CD4-positive, CD25-positive, alpha-beta regulatory T cell (primary cell): Measurements from ENCODE around the gene GID8. TPM values are rescaled to one million over a fixed set of nuclear protein-coding genes. Genes with fewer than 3 reads are reported as not detected.

ENCODE experiments used
- ATAC-seq, 2 donors: fragments of 150-1000 bp; cut with Tn5 transposase; one replicate each; pipeline ENCODE4 v1.10.0; 2021; ENCODE audit warnings: low read depth in 2 of 2, moderate number of reproducible peaks in 2 of 2, moderate library complexity in 1 of 2
- DNase-seq, 3 donors: peaks; one replicate each; pipeline versions ENCODE4 v3.0.0 to v3.0.0-alpha.2; 2012 to 2022; ENCODE audit warnings: mixed read lengths in 1 of 3
- H3K27ac ChIP-seq: one replicate; pipeline ENCODE4 v1.7.0; 2013; ENCODE audit warnings: mild to moderate bottlenecking, low read length; ENCODE audit not compliant: insufficient read depth, poor library complexity, severe bottlenecking
- H3K27me3 ChIP-seq: one replicate; pipeline ENCODE4 v1.7.0; 2013; ENCODE audit warnings: low read length; ENCODE audit not compliant: control insufficient read depth, insufficient read depth
- H3K36me3 ChIP-seq: one replicate; pipeline ENCODE4 v1.7.0; 2013; ENCODE audit warnings: mild to moderate bottlenecking, low read length, moderate library complexity; ENCODE audit not compliant: control insufficient read depth, insufficient read depth
- H3K4me1 ChIP-seq: 2 replicates; pipeline ENCODE4 v1.7.0; 2013; ENCODE audit warnings: mild to moderate bottlenecking, low read length; ENCODE audit not compliant: insufficient read depth, control insufficient read depth, poor library complexity, severe bottlenecking
- H3K4me3 ChIP-seq: one replicate; pipeline ENCODE4 v1.7.0; 2013; ENCODE audit warnings: low read depth, mild to moderate bottlenecking, low read length, moderate library complexity
- H3K9me3 ChIP-seq, 2 experiments: 1 replicate in 1 of 2; 2 replicates in 1 of 2; pipeline ENCODE4 v1.7.0; 2013; ENCODE audit warnings: low read length in 2 of 2, mild to moderate bottlenecking in 1 of 2, moderate library complexity in 1 of 2; ENCODE audit not compliant: control insufficient read depth in 2 of 2
- H3K27ac Mint-ChIP-seq, 3 donors: one replicate each; pipeline ENCODE4 v1.8.0; 2020 to 2022; ENCODE audit warnings: mild to moderate bottlenecking in 3 of 3, mixed read lengths in 3 of 3, moderate library complexity in 2 of 3
- H3K27me3 Mint-ChIP-seq: one replicate; pipeline ENCODE4 v1.8.0; 2022; ENCODE audit warnings: mild to moderate bottlenecking, mixed read lengths
- H3K36me3 Mint-ChIP-seq: one replicate; pipeline ENCODE4 v1.8.0; 2020; ENCODE audit warnings: mixed read lengths
- H3K4me1 Mint-ChIP-seq, 4 donors: one replicate each; pipeline ENCODE4 v1.8.0; 2020 to 2022; ENCODE audit warnings: mixed read lengths in 4 of 4, mild to moderate bottlenecking in 1 of 4
- H3K4me3 Mint-ChIP-seq, 4 donors: one replicate each; pipeline ENCODE4 v1.8.0; 2020 to 2022; ENCODE audit warnings: mild to moderate bottlenecking in 4 of 4, mixed read lengths in 4 of 4, moderate library complexity in 3 of 4
- H3K9me3 Mint-ChIP-seq, 7 donors: one replicate each; pipeline ENCODE4 v1.8.0; 2020 to 2022; ENCODE audit warnings: mixed read lengths in 7 of 7, mild to moderate bottlenecking in 3 of 7, moderate library complexity in 2 of 7
- polyA plus RNA-seq, 4 donors: library from polyadenylated mRNA; unstranded; fragments of 300-500 nt; fragmentation: Illumina TruSeq; gene quantifications; one replicate each; pipeline ENCODE4 v1.2.3, GENCODE V29; 2021
- total RNA-seq: library from RNA; stranded (reverse); gene quantifications from one replicate; pipeline ENCODE4 v1.2.3, GENCODE V29; 2022

The GID8 gene
- total and polyA plus RNA-seq, 5 donors from 2014 or later: 15.5 to 31.9 (median 17.8) TPM

DNA sequence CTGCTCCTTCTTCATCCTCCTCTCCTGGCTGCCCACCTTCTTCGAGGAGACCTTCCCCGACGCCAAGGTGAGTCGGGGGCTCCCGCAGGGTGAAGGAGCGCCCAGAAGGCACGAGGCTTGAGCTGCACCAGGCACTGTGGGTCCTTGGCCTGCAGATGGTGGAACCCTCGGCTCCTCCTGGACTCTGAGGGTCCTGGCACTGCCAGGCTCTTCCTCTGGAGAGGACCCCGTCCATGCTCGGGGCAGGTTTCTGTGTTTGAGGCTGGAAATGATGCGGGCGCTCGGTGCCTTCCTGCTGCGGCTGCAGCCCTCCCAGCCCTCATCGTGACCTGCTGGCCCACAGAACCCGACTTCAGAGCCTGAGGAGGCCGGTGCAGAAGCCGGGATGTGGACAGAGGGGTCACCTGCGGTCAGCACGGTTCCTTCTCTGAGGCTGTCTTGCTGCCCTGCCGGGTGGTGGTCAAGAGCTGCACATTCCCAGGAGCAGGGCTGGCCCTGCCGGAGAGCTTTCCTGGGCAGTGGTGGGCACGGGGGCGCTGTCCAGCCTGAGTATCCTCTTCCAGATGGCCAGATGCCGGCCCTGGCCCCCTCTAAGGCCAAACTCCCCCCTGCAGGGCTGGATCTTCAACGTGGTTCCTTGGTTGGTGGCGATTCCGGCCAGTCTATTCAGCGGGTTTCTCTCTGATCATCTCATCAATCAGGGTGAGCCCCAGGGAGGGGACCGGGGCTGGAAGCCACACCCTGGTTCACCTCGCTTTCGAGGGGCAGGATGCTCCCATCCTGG lies 25.9 kb downstream of the GID8 start:
- Histone ChIP-seq H3K9me3 (no peaks in the 10 kb centered on the region), H3K27ac (no peak overlapping the region), H3K27me3 (no peaks in the 10 kb centered on the region), H3K4me1 (peaks cover 2% of the 10 kb centered on the region), H3K4me3 (no peak overlapping the region), H3K36me3 (no peaks in the 10 kb centered on the region)
- H3K36me3 Mint-ChIP-seq: no peaks in the 10 kb centered on the region
- H3K4me1 Mint-ChIP-seq: peaks cover 0 to 9% (median 0%) of the 10 kb centered on the region in 4 donors
- no peaks in the 10 kb centered on the region for H3K9me3 Mint-ChIP-seq
- ATAC-seq (no peak), DNase-seq (no peak)
- no peaks in the 10 kb centered on the region for H3K27me3 Mint-ChIP-seq
- peak overlapping the region in 1 of 3 donors; percentile 42 for H3K27ac Mint-ChIP-seq
- no peak overlapping the region for H3K4me3 Mint-ChIP-seq

DNA sequence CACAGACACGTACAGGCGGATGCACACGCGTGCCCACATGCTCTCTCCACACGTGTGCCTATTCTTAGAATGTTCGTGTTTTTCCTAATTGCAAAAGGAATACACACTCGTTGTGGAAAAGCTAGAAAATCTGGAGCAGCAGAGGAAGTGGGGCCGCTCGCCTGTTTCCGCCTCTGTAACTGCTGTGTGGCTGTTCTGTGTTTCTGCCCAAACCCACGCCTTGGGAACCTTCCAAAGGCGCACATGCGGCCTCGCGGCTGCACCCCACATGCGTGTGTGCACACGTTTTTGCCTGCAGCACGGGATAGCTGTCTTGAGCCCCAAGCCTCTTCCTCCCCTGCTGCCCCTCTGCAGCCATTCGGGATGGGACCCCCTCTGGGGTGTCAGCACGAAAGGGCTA lies 26.8 kb downstream of the GID8 start:
- Mint-ChIP-seq H3K27ac (no peak overlapping the region), H3K27me3 (no peaks in the 10 kb centered on the region), H3K36me3 (no peaks in the 10 kb centered on the region), H3K9me3 (no peaks in the 10 kb centered on the region), H3K4me3 (no peak overlapping the region), H3K4me1 (peaks cover 0 to 4% (median 0%) of the 10 kb centered on the region in 4 donors)
- Histone ChIP-seq H3K27ac (no peak overlapping the region), H3K36me3 (no peaks in the 10 kb centered on the region), H3K9me3 (no peaks in the 10 kb centered on the region), H3K27me3 (no peaks in the 10 kb centered on the region), H3K4me1 (no peaks in the 10 kb centered on the region), H3K4me3 (no peak overlapping the region)
- ATAC-seq (no peak), DNase-seq (no peak)

DNA sequence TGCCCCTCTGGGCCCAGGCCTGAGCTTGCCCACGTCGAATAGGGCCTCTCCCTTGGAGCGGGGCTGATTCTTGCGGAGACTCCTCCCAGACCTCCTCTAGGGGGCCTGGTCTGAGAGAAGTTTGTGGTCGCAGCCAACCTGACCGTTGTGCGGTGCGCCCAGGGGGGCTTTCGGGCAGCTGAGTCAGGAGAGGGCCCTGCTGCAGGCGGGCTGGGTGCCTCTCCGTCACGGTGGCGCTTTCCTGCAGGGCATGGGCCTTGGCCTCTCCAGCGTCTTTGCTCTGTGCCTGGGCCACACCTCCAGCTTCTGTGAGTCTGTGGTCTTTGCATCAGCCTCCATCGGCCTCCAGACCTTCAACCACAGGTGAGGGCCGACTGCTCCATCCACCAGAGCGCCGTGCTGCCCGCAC lies 27.4 kb downstream of the GID8 start:
- no peaks in the 10 kb centered on the region for H3K36me3 Mint-ChIP-seq
- no peaks in the 10 kb centered on the region for H3K4me1 ChIP-seq
- no peaks in the 10 kb centered on the region for H3K4me1 Mint-ChIP-seq
- no peaks in the 10 kb centered on the region for H3K36me3 ChIP-seq
- peaks cover 4% of the 10 kb centered on the region for H3K27me3 Mint-ChIP-seq
- H3K27me3 ChIP-seq: no peaks in the 10 kb centered on the region
- no peaks in the 10 kb centered on the region for H3K9me3 ChIP-seq
- H3K4me3 ChIP-seq: no peak overlapping the region
- DNase-seq (no peak), ATAC-seq (no peak)
- no peak overlapping the region for H3K4me3 Mint-ChIP-seq
- H3K27ac Mint-ChIP-seq: no peak overlapping the region
- H3K9me3 Mint-ChIP-seq: no peaks in the 10 kb centered on the region
- no peak overlapping the region for H3K27ac ChIP-seq

DNA sequence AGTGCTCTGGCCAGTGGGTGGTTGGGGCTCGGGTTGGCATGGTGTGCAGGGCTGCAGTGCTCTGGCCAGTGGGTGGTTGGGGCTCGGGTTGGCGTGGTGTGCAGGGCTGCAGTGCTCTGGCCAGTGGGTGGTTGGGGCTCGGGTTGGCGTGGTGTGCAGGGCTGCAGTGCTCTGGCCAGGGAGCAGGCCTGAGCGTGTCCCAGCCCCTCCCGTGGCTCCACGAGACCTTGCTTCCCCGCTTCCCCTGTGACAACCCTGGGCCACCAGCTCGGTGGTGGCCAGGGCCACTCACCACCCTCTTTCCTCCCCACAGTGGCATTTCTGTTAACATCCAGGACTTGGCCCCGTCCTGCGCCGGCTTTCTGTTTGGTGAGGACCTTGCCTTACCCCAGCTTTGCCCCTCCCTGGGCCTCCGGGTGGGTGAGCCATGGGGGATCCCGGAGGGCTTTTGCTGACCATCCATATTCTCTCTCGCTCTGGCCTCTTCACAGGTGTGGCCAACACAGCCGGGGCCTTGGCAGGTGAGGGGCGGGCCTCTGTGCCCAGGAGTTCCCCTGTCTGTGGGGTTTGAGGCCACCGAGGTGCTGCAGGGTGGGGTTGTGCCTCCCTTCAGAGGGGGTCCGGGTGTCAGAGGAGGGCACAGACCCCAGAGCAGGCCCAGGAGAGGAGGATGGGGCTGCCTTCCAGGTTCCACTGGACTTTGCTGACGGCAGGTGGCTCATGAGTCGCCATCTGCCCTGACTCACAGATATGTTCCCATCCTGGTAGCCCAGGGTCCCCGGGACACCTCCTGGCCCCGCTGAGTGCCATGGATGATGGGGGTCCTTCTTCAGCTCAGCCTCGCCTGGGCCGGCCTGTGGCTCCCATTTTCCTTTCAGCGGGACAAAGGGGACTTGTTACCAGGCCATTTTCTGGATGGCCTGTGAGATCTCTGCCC lies 28.5 kb downstream of the GID8 start:
- Mint-ChIP-seq H3K27ac (no peak overlapping the region), H3K27me3 (peaks cover 4% of the 10 kb centered on the region), H3K36me3 (no peaks in the 10 kb centered on the region), H3K9me3 (no peaks in the 10 kb centered on the region), H3K4me3 (no peak overlapping the region), H3K4me1 (peaks cover 2 to 4% (median 3%) of the 10 kb centered on the region in 4 donors)
- H3K9me3 ChIP-seq: no peaks in the 10 kb centered on the region
- H3K27ac ChIP-seq: no peak overlapping the region
- no peaks in the 10 kb centered on the region for H3K27me3 ChIP-seq
- no peaks in the 10 kb centered on the region for H3K4me1 ChIP-seq
- H3K4me3 ChIP-seq: no peak overlapping the region
- ATAC-seq: no peak
- no peaks in the 10 kb centered on the region for H3K36me3 ChIP-seq
- no peak for DNase-seq

DNA sequence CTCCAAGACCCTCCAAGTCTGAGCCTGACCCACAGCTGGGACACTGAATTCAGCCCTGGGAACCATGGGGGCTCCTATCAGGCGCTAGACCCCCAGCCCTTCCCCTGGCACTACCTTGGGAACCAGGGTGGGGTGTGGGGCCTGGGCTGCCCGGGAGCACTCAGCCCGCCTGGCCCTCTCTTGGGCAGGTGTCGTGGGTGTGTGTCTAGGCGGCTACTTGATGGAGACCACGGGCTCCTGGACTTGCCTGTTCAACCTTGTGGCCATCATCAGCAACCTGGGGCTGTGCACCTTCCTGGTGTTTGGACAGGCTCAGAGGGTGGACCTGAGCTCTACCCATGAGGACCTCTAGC lies 29.2 kb downstream of the GID8 start:
- Histone ChIP-seq H3K36me3 (no peaks in the 10 kb centered on the region), H3K27me3 (no peaks in the 10 kb centered on the region), H3K9me3 (no peaks in the 10 kb centered on the region), H3K27ac (no peak overlapping the region), H3K4me3 (no peak overlapping the region), H3K4me1 (peaks cover under 1% of the 10 kb centered on the region)
- Mint-ChIP-seq H3K9me3 (no peaks in the 10 kb centered on the region), H3K4me3 (no peak overlapping the region), H3K27me3 (peaks cover 5% of the 10 kb centered on the region), H3K36me3 (no peaks in the 10 kb centered on the region), H3K4me1 (peaks cover 9 to 10% (median 9%) of the 10 kb centered on the region in 4 donors), H3K27ac (no peak overlapping the region)
- ATAC-seq (no peak), DNase-seq (no peak)

DNA sequence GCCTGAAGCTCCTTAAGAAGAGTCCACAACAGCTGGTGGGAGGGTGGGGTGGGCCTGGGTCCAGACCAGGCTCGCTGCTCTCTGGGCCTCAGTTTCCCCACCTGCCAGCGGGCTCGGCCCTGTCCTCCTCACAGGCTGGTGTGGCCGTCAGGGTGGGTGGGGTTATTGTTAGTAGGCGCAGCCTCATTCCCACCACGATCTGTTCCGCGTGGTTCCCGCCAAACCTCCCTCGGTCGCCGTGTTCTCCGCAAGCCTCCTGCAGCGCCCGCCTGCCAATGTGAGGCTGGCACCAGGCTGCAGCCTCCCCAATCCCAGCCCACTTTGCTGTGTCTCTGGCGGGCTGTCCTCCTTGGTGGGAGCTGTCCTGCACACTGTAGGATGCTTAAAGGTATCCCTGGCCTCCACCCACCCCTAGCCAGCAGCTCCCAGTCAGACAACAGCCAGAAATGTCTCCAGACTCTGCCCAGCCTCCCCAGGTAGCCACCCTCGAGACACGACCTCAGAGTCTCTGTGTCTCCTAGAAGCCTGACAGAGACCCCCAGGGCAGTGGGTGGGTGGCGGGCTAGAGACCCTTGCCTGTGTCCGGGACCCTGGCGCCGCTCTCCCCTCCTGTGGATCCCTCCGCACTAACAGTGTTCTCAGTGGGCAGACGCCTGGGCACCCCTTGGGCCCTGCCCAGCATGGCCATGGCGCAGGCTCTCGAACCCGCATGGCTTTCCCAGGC lies 29.8 kb downstream of the GID8 start:
- H3K27ac ChIP-seq: no peak overlapping the region
- Mint-ChIP-seq H3K9me3 (no peaks in the 10 kb centered on the region), H3K4me3 (no peak overlapping the region), H3K27ac (no peak overlapping the region), H3K27me3 (peaks cover 11% of the 10 kb centered on the region), H3K36me3 (no peaks in the 10 kb centered on the region), H3K4me1 (peaks cover 10 to 16% (median 13%) of the 10 kb centered on the region in 4 donors)
- DNase-seq (no peak), ATAC-seq (no peak)
- no peaks in the 10 kb centered on the region for H3K36me3 ChIP-seq
- H3K9me3 ChIP-seq: no peaks in the 10 kb centered on the region
- H3K4me3 ChIP-seq: no peak overlapping the region
- peaks cover 7% of the 10 kb centered on the region for H3K4me1 ChIP-seq
- H3K27me3 ChIP-seq: no peaks in the 10 kb centered on the region

DNA sequence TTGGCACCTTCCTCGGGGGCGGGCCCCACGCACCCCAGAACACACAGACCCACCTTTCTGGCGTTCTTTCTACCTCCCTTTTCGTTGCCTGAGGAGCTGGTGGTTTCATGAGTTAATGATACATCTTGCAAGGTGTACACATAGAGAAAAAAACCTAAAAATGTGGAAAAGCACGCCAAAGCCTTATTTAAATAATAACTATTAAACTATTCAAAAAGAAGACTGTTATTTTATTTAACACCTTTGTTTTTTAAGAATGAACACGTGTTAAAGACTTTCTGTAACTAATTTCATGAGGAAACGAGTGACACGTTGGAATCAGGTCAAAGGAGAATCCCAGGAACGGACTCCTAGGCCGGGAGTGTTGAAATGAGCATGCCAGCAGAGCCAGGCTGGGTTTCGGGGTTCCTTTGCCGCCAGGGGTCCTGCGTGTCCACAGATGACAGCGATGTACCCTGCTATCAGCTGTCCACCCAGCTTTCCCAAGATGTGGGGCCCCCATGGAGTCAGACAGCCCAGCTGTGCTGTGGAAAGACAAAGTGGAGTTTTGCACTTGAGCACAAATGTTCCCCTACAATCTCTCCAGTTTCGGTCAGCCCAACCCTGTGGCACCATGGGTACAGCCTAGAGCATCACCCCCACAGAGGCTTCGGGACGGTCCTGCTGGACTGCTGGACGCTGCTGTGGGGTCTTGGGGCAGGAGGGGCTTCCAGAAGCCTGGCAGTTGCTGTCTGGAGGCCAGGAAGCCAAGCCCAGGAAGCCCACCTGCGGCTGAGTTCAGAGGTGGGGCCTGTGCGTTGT lies 30.6 kb downstream of the GID8 start:
- Mint-ChIP-seq H3K4me1 (peaks cover 10 to 20% (median 14%) of the 10 kb centered on the region in 4 donors), H3K27me3 (peaks cover 17% of the 10 kb centered on the region), H3K27ac (no peak overlapping the region), H3K9me3 (no peaks in the 10 kb centered on the region), H3K4me3 (no peak overlapping the region), H3K36me3 (no peaks in the 10 kb centered on the region)
- no peaks in the 10 kb centered on the region for H3K9me3 ChIP-seq
- no peaks in the 10 kb centered on the region for H3K27me3 ChIP-seq
- H3K36me3 ChIP-seq: no peaks in the 10 kb centered on the region
- no peak overlapping the region for H3K4me3 ChIP-seq
- ATAC-seq (no peak), DNase-seq (no peak)
- peaks cover 13% of the 10 kb centered on the region for H3K4me1 ChIP-seq
- no peak overlapping the region for H3K27ac ChIP-seq
